ENCODE results near the gene SLC6A6. TPM values are rescaled to one million over a fixed set of nuclear protein-coding genes. Genes with fewer than 3 reads are reported as not detected.

Gene SLC6A6
- total and polyA plus RNA-seq, 2 donors (not counting 1 experiment from before 2014, with no cell fraction given) = 8.9 to 24.0 TPM

DNA sequence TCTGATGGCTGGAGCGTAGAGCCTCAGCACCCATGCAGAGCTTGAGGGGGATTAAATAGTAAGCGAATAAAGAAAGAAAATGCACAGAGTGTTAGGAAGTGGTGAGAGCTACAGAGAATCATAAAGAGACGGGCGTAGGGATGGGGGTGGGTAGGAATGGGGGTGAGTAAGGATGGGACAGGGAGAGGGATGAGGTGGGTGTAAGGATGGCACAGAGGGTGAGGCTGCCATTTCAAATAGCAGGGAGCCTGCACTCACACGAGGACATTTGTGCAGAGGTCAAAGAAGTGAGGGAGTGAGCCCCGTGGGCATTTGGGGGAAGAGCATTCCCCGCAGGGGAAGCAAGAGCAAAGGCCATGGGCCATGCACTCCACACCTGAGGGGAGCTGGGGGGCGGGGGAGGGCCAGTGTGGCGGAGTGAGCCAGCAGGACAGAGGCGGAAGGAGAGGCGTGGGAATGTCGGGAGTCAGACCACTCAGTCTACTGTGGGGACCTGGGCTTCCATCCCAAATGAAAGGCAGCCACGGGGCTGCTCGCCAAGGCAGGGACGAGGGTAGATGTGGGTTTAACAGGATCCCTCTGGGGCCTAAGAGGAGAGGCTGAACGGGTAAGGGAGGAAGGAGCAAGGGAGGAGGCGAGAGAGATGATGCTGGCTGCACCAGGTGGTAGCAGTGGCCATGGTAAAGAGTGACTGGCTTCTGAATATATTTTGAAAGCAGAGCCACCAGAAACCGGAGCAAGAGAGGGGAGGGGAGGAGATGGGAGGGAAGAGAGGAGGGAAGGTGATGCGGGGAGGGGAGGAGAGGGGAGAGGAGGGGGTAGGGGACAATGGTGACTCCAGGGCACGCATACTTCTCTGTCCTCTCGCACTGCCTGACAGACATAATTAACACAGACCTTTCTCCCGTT lies 35.2 kb upstream of the SLC6A6 start:
- H3K4me3 ChIP-seq (replicated peaks in 1 of 4; ENCODE audit: control extremely low read depth in 1 of 4, insufficient read depth in 1 of 4, low read depth in 3 of 4, low read length in 4 of 4) = no peak overlapping the region
- peaks cover 4% of the 10 kb centered on the region for H3K4me1 ChIP-seq (ENCODE audit: control insufficient read depth, extremely low read depth, insufficient read depth, low read length)
- no peak overlapping the region for H3K4me2 ChIP-seq (ENCODE audit: extremely low read depth, insufficient read depth, low read length)
- H3K9ac ChIP-seq (ENCODE audit: insufficient read depth, low read length) = no peak overlapping the region
- H3K36me3 ChIP-seq (ENCODE audit: control insufficient read depth, insufficient read depth, low read length) = no peaks in the 10 kb centered on the region
- H2AFZ ChIP-seq (ENCODE audit: low read length) = no peak overlapping the region
- no peak overlapping the region for H3K27ac ChIP-seq (ENCODE audit: insufficient read depth, low read length)
- H3K27me3 ChIP-seq (ENCODE audit: control insufficient read depth, insufficient read depth, low read length) = no peaks in the 10 kb centered on the region
- H3K79me2 ChIP-seq (ENCODE audit: control insufficient read depth, insufficient read depth, low read length) = no peaks in the 10 kb centered on the region
- no peak for DNase-seq (ENCODE audit: low read depth in 2 of 2)
- H3K9me3 ChIP-seq (ENCODE audit: control insufficient read depth, insufficient read depth, low read depth, low read length) = no peaks in the 10 kb centered on the region
- no peaks in the 10 kb centered on the region for H4K20me1 ChIP-seq (ENCODE audit: control insufficient read depth, extremely low read depth, insufficient read depth, low read length)
- TF ChIP-seq, protein P1, sequence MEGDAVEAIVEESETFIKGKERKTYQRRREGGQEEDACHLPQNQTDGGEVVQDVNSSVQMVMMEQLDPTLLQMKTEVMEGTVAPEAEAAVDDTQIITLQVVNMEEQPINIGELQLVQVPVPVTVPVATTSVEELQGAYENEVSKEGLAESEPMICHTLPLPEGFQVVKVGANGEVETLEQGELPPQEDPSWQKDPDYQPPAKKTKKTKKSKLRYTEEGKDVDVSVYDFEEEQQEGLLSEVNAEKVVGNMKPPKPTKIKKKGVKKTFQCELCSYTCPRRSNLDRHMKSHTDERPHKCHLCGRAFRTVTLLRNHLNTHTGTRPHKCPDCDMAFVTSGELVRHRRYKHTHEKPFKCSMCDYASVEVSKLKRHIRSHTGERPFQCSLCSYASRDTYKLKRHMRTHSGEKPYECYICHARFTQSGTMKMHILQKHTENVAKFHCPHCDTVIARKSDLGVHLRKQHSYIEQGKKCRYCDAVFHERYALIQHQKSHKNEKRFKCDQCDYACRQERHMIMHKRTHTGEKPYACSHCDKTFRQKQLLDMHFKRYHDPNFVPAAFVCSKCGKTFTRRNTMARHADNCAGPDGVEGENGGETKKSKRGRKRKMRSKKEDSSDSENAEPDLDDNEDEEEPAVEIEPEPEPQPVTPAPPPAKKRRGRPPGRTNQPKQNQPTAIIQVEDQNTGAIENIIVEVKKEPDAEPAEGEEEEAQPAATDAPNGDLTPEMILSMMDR (conservative IDR thresholded peaks at IDR 0.05 in 1 of 2, IDR thresholded peaks at IDR 0.05 in 1 of 2; ENCODE audit: low read depth in 1 of 2, low read length in 2 of 2) = no peak
- TF ChIP-seq EZH2 (IDR thresholded peaks at IDR 0.05; ENCODE audit: low read length, missing control alignments) = no peak

DNA sequence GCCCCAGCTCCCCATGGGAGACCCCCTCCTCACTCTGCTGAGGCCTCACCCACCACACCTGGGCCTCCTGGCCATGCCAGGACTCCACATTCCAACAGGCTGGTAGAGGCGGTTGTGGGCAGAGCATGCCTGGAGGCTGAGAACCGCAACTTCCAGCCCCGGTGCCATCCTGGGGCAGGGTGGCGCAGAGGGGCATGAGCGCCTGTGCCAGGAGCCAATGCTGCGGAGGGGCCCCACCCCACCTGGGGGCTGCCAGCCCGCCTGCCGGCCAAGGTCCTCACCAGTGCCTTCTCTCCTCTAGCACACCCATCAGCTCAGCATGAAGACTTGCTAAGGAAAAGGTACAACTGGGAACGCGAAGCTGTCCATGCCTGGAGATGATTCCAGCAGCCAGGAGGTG lies 34.3 kb upstream of the SLC6A6 start:
- Histone ChIP-seq H3K4me3 (replicated peaks in 1 of 4; ENCODE audit: control extremely low read depth in 1 of 4, insufficient read depth in 1 of 4, low read depth in 3 of 4, low read length in 4 of 4) (no peak overlapping the region), H3K36me3 (ENCODE audit: control insufficient read depth, insufficient read depth, low read length) (no peaks in the 10 kb centered on the region), H2AFZ (ENCODE audit: low read length) (no peak overlapping the region), H3K9me3 (ENCODE audit: control insufficient read depth, insufficient read depth, low read depth, low read length) (no peaks in the 10 kb centered on the region), H3K4me2 (ENCODE audit: extremely low read depth, insufficient read depth, low read length) (no peak overlapping the region), H3K27me3 (ENCODE audit: control insufficient read depth, insufficient read depth, low read length) (no peaks in the 10 kb centered on the region), H3K4me1 (ENCODE audit: control insufficient read depth, extremely low read depth, insufficient read depth, low read length) (peaks cover 5% of the 10 kb centered on the region), H3K27ac (ENCODE audit: insufficient read depth, low read length) (no peak overlapping the region), H3K79me2 (ENCODE audit: control insufficient read depth, insufficient read depth, low read length) (no peaks in the 10 kb centered on the region), H3K9ac (ENCODE audit: insufficient read depth, low read length) (no peak overlapping the region), H4K20me1 (ENCODE audit: control insufficient read depth, extremely low read depth, insufficient read depth, low read length) (no peaks in the 10 kb centered on the region)
- TF ChIP-seq, protein P1 (conservative IDR thresholded peaks at IDR 0.05 in 1 of 2, IDR thresholded peaks at IDR 0.05 in 1 of 2; ENCODE audit: low read depth in 1 of 2, low read length in 2 of 2) = no peak
- TF ChIP-seq EZH2 (IDR thresholded peaks at IDR 0.05; ENCODE audit: low read length, missing control alignments) = no peak
- DNase-seq (ENCODE audit: low read depth in 2 of 2) = no peak

DNA sequence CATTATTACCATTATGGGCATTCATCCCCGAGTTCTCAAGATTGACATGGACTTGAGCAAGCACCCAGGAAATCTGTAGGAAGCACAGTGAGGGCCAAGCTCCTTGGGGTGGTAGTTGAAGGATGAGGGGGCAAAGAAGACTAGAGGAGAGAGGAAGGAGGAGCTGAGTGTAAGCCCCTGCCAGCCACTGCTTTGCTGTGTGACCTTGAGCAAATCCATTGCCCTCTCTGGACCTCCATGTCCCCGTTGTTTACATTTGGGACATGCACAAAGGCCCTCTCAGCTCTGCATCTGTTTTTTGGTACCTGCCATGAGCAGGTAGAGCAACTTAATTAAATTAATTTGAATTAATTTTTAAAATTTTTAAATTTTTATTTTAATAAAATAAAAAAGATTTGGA lies 33.5 kb upstream of the SLC6A6 start:
- Histone ChIP-seq H3K27me3 (ENCODE audit: control insufficient read depth, insufficient read depth, low read length) (no peaks in the 10 kb centered on the region), H3K9me3 (ENCODE audit: control insufficient read depth, insufficient read depth, low read depth, low read length) (no peaks in the 10 kb centered on the region), H4K20me1 (ENCODE audit: control insufficient read depth, extremely low read depth, insufficient read depth, low read length) (no peaks in the 10 kb centered on the region), H3K4me2 (ENCODE audit: extremely low read depth, insufficient read depth, low read length) (no peak overlapping the region), H3K79me2 (ENCODE audit: control insufficient read depth, insufficient read depth, low read length) (no peaks in the 10 kb centered on the region), H3K4me1 (ENCODE audit: control insufficient read depth, extremely low read depth, insufficient read depth, low read length) (peaks cover 5% of the 10 kb centered on the region), H3K36me3 (ENCODE audit: control insufficient read depth, insufficient read depth, low read length) (no peaks in the 10 kb centered on the region), H2AFZ (ENCODE audit: low read length) (no peak overlapping the region), H3K4me3 (replicated peaks in 1 of 4; ENCODE audit: control extremely low read depth in 1 of 4, insufficient read depth in 1 of 4, low read depth in 3 of 4, low read length in 4 of 4) (no peak overlapping the region), H3K9ac (ENCODE audit: insufficient read depth, low read length) (no peak overlapping the region), H3K27ac (ENCODE audit: insufficient read depth, low read length) (no peak overlapping the region)
- TF ChIP-seq EZH2 (IDR thresholded peaks at IDR 0.05; ENCODE audit: low read length, missing control alignments) = no peak
- TF ChIP-seq, protein P1 (conservative IDR thresholded peaks at IDR 0.05 in 1 of 2, IDR thresholded peaks at IDR 0.05 in 1 of 2; ENCODE audit: low read depth in 1 of 2, low read length in 2 of 2) = no peak
- no peak for DNase-seq (ENCODE audit: low read depth in 2 of 2)
